GM18498 (cell line): ENCODE measurements around the gene CASP6.
A peak's percentile ranks its signal among the peaks of the same experiment; 100 is the strongest.

ENCODE experiments used
- ATAC-seq: cut with Tn5 transposase; IDR thresholded peaks from one replicate; pipeline ENCODE4 v1.9.1; 2021; ENCODE audit warnings: mild to moderate bottlenecking, moderate library complexity; ENCODE audit not compliant: unreplicated experiment

Gene CASP6

DNA sequence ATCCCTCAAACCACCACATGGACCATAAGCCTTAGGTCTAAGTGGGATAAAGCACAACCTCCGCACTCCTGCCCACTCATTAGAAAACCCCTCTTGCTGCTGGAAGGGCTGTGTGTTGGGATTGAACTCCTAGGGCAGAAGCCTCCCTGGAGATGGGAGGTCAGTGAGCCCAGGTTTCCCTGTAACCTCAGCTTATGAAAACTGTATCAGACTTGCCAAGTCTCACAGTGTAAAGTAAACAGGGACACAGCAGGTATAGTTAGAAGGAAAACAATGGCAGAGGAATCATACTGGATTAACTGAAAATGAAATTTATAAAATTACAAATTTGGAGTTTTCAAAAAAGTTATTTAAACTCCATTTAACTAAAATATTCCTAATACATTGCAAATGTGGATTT lies 29.9 kb downstream of the CASP6 start:
- ATAC-seq, result no peak

DNA sequence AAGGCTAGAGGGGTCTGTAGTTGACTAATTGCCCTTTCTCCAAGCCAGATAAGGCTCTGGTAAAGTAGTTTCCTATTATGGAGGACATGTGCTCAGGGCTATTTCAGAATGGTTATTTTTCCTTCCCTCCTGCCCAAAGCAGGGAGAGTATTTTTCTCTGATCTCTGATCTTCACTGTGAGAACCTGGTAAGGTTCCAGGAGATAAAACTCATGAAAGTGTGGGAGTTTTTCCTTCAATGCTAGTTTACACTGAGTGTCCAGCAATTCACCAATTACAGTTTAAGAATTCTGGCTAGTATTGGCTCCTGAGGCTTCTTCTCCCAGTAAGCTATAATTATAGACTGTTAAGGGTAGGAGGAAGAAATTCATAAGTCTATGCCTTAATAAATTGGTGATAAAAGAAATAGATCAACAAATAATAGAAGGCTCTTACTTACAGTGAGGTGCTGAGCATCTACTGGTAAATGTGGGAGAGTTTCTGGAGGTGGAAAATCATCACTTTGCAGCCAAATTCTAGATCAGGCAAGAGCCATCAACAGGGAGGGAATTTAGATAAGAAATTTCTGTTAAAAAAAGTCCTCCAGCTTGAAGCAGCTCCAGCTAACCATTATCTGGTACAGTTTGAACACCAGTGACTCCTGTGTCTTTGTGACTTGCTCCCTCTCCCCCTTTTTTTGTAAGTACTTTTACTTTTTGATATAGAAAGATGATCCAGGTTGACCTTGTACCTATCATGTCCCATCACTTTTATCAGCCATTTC lies 30.9 kb downstream of the CASP6 start:
- ATAC-seq, result no peak

DNA sequence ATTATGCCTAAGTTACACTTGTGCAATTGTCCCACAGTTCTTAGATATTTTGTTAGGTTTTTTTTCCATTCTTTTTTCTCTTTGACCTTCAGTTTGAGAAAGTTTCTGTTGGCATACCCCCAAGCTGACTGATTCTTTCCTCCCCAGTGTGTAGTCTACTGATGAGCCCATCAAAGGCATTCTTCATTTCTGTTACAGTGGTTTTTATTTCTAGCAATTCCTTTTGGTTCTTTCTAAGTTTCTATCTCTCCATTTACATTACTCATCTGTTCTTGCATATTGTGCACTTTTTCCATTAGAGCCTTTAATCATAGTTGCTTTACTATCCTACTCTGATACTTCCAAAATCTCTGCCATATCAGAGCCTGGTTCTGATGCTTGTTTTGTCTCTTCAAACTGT lies 31.9 kb downstream of the CASP6 start:
- ATAC-seq, result no peak

DNA sequence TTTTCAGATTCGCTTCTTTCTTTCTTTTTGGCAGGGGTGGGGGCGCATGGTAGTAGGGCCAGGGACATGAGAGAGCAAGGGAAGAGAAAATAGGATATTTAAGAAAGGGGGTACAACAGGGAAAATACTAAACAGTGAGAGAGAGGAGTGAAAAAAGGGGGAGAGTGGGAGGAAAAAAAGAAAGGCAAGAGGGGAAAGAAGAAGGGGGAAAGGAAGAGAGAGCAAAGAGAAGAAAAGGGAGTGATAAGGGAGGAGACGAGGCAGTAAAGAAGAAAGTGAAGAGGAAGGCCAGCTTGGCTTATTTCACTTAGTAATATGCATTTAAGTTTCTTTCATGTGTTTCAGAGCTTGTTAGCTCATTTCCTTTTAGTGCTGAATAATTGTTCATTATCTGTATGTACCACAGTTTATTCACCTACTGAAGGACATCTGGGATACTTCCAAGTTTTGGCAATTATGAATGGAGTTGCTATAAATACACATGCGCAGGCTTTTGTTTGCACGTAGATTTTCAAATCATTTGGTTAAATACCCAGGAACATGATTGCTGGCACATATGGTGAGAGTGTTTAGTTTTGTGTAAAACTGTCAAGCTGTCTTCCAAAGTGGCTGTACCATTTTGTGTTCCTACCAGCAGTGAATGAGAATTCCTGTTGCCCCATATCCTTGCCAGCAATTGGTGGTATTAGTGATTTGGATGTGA lies 37.3 kb downstream of the CASP6 start:
- no peak for ATAC-seq

DNA sequence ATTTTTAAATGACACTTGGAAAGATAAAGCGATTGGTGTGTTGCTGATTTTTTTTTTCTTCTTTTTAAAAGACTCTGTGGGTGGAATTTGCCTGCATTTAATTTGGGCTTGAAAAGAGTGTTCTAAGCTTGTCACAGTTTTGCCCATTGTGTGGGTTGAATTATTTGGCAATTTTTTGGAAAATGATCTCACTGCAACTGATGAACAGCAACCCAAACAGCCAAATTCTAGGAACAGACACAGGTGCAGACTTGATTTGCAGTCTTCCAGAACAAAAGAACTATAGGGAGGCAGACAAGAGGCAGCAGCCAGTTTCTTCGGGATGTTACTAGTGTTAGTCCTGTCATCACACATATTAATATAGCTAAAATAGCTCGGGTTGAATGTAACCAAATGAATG lies 40.5 kb downstream of the CASP6 start:
- no peak for ATAC-seq

DNA sequence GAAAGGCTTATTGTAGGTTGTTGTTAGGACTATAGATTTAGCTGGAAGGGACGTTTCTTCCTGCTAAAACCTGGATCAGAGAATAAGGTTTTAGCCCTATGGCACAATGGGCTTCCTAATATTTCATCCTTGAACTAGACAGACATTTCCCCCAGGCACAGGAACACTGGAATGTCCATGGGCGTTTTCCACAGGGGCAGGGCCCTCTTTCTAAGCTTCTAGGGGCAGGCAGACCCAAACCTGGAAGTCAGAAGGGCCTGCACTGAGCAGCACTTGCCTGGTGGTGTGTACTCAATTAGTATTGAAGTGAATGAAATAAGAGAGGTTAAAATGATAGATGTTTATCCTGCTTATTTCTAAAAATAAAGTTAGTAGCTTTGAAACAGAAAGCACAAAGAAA lies 41.1 kb downstream of the CASP6 start:
- no peak for ATAC-seq

DNA sequence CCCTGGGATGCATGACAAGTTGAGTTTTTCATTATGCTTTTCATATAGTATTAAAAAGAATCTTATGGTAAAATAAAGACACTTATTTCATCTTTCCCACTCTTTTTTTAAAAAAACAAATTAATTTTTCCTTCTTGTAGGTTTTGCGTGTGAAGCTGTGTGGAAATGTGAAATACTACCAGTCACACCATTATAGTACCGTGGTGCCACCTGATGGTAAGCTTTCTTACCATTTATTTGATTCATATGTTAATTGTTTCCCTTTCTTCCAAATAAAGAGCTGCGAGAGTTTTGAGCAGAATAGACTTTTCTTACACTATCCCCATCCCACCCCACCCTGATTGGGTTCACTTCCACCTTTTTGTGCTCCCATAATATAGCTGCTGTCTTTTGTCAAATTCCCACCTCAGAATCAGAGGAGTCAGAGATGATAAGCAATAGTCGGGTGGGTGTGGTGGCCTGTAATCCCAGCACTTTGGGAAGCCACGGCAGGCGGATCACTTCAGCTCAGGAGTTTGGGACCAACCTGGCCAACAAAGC lies 44.3 kb downstream of the CASP6 start:
- no peak for ATAC-seq

DNA sequence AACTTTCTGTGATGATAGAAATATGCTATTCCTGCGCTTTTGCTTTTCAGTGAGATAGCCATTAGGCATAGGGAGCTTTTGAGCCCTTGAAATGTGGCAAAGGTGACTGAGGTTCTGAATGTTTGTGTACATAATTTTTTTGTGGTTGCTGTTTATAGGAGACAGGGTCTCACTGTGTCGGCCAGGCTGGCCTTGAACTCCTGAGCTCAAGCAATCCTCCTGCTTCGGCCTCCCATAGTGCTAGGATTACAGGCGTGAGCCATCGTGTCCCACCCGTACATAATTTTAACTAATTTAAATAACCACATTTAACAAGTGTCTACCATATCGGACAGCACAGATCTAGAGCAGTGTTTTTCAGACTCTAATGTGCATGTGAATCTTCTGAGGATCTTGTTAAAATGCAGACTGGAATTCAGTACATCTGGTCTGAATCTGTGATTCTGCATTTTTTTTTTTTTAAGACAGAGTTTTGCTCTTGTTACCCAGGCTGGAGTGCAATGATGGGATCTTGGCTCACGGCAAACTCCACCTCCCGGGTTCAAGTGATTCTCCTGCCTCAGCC lies 45.3 kb downstream of the CASP6 start:
- ATAC-seq, result no peak

DNA sequence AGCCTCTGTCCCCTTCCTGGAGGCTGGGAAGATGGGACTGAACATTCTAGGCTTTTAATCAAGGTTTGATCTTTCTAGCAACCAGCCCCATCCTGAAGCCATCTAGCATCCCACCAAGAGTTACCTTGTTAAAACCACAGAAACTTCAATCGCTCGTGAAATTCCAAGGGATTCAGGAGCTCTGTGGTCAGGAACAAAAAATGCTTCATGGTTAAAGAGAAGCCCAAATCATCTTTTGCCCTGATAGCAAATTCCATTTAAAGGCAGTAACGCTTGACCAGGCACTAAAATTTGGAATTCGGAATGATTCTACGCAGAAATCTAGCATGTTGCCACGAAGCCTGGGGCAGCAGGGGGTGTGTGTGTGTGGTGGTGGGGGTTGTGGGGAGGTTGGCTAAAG lies 47.8 kb downstream of the CASP6 start:
- no peak for ATAC-seq

DNA sequence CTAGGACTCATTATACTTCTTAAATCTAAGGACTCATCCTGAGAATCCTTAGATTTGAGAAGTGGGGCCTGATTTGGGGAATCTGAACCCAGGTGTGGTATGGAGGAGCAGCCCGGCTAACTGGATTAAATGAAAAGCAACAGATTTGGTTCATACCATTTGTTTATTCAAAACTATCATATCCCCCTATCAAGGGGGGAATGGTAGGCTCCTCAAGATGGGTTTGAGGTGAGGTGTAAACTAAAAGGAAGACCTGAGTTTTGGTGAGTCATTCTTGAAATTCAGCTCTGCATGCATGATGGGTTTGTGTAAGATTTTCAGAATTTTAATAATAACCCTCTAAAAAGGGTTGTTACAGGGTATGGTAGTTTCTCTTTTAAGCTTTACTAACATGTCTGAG lies 53.4 kb downstream of the CASP6 start:
- ATAC-seq, result peak; percentile 74

DNA sequence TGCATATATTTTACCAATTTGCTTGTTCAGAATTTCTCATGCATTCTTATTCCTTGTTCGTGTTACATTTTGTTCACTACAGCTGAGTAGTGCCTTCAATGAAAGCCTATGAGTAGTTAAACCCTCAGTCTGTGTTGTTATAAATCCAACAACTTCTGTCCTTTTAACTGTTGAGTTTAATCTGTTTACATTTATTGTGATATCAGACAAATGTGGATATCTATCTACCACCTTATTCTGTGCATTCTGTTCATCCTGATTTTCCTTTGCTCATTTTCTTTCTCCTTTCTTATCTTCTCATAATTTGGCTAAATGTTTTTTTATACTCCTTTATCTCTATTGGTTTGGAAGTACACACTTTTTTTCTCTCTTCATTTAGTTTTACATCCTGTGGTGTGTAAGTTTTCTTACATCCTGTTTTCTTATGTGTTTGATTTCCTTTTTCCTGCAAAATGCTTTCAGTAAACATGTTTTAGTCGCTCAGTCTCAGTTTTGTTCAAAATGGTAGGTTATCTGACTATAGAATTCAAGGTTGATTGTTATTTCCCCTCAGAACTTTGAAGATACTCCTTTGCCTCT lies 54.2 kb downstream of the CASP6 start:
- ATAC-seq, result no peak

DNA sequence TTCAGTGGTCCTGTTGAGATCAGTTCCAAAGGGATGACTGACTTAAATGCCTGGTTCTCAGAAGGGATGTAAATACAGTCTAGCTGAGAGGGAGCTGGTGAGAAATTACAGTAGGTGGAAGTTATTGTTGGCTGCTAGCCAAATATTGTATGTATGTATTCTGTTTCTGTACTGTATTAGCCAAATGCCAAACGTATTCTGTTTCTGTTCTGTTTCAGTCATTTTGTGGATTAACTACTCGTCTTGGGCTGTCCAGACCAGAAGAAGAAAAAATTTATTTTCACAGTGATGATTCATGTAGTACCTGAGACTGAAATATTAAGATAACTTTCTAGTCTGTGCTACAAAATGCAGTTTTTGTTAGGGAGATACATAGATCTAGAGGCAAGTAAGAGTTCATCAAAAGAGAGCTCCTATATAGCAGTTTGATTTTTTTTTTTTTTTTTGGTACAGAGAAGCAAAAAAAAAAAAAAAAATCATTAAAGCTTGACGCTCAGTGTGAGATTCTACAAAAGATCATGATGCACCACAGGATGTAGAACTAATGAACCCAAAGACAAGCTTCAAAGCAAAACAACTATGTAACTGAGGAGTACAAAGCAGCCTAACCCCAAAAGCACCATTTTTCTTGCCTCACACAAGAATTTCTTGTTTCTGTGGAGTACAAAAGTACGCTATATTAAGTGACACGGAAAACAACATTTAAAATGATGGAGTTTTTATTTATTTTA lies 54.8 kb downstream of the CASP6 start:
- peak; percentile 72 for ATAC-seq

DNA sequence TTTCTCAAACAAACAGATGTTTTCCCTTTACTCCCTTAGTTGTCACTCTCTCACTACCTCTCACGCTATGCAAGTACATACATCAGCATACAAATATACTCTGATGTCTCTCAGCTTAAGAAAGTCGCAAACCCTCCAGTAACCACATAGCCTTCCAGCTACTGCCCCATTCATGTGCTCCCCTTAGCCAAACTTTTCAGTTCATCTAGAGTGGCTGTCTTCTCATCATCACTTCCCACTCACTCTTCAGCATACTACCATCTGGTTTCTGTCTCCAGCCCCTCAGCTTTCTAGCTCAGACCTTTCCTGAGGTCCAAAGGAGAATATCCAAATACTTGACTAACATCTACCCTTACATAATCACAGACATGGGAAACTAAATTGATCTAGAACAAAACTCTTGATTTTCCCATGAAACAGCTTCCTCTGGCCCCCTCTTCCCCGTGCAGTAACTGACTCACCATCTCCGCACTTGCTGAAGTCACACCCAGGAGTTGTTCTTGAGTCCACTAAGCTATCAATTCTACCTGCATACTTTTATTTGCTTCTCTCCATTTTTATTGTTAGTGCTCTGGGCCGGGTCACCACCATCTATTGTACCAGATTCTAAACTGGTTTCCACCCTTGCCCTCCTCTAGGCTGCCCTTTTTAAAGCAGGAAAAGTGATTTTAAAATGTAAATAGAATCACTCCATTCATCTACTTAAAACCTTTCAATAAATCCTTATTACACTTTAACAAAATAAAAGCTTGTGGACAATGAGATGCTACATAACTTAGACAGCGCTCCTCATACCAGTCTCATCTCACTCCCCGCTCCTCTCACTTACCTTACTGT lies 57.2 kb downstream of the CASP6 start:
- ATAC-seq, result no peak

DNA sequence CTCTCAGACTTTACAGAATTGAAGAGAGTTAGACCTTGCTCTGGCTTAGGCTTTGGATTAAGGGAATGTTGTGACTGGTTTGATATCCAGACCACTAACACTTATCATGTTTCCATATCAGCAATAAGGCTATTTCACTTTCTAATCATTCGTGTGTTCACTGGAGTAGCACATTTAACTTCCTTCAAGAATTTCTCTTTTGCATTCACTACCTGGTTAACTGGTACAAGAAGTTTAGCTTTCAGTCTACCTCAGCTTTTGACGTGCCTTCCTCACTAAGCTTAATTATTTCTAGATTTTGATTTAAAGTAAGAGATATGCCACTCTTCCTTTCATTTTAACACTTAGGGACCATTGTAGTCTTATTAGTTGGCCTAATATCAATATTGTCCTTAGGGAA lies 62.6 kb downstream of the CASP6 start:
- peak; percentile 53 for ATAC-seq
